HG02884 (cell line): ENCODE results near the gene AKAP13.

Experiments used
- ATAC-seq: cut with Tn5 transposase; IDR thresholded peaks from one replicate; pipeline ENCODE4 v1.9.1; 2021; ENCODE audit warnings: mild to moderate bottlenecking, moderate library complexity; ENCODE audit not compliant: unreplicated experiment

Gene AKAP13

DNA sequence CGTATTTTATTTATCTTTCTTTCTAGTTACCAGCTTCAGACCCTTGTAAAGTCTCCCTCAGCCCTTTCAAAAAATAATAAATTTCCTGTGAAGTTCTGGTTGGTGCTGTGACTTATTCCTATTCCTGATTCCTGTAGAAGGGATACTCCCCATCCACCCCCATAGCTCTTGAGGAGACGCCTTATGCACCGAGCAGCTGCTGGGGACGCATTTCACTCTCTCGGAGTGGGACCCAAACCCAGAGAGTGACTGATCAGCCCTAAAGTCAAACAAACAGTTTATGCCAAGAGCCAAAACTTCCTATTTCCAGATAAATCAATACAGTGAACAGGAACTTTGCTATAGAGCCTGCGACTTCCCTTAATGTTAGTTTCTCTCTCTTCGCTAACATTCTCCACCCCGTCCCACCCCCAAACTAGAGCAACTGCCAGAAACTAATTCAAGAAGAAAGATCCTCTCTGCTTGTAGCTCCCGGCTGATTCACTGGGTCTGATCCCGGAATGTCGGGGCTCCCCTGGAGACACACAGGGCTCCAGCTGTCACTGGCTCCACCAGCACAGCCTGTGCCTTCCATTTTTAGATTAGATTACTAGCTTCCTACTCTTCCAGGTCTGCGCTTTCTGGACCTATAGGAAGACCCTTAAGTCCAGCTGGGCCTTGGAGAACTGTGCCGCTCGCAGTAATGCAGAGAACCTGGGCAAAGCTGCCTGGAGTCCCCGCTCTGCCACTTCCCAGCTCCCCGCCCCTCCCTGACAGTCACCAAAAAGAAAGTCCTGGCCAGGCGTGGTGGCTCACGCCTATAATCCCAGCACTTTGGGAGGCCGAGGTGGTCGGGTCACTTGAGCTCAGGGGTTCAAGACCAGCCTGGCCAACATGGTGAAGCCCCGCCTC, 369.1 kb downstream of the AKAP13 start:
- no peak for ATAC-seq

GRCh38 chr15:85750319-85751290, 370.2 kb downstream of the AKAP13 start:
- no peak for ATAC-seq

DNA sequence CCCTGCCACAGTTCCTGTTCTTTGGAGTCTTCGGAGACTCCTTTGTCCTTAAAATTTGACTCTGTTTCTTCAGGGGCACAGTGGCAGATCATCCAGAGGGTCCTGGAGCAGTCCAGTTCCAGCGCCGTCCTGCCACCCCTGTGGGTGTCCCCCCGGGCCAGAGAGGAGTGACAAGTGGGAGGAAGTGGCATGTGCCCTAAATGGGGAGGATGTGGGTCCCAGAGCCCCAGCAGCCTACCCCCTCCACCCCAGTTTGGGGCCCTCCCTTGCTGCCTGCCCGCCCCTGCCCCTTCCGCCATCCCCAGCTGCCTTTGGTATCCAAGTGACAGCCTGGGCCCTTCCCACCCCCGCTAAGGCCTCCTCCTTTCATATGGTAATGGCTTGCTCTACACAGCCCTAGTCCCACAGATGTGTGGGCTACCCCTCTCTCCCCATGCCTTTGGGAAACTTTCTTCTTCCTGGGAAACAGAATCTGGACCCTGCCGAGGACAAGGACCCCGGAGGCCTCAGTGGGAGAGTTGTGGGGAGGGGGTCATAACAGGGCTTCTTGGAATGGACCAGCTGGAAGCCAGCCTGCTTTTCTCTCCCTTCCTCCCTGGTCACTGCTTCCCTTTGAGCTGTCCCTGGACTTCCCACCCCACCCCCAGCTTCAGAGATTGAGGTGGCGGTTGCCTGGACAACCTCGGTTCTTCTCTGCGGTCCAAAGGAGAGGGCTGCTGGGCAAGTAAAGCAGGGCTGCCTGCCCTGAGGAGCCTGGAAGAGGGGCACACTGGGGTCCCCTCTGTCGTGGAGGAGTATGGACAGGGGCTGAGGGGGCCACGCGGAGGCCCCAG, 371.1 kb downstream of the AKAP13 start:
- no peak for ATAC-seq

DNA sequence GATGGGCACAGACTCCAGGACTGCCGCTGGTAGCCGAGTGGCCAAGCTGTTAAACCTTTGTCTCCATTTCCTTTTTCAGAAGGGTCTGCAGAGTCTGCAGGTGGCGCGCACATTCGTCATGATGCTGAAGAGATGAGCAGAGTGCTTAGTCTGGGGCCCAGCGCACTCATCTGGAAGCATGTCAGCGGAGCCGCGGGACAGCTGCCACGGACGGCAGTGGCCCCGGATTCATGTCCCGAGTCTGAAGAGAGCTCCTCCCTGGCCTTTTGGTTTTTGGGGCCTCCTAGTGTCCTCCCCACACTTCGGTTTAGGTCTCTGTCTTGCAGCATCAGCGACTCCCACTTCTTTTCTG, 371.7 kb downstream of the AKAP13 start:
- no peak for ATAC-seq

DNA sequence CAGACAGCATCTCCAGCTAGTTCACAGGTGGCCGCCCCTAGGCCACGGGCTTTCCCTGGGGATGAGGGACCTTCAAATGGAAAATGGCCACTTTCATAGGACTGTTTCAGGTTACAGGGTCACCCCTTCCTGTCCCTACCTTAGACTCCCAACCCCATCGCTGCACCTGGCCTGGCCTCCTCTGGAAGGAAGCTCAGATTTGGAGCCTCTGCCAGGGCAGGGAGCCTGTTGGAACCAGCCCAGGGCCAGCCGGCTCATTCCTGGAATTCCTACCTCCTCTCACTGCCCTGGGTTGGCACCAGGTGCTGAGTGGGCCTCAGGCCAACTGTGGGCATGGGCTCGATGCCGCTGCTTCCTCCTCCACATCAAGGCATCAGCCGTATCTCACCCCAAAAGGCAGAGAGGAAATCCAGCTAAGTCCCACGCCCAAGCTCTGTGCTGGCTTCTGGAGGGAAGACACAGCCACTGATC, 372.1 kb downstream of the AKAP13 start:
- no peak for ATAC-seq

- ATAC-seq = no peak
Measured at GRCh38 chr15:85753261-85753660, 372.9 kb downstream of the AKAP13 start.

GRCh38 chr15:85753791-85754452, 373.5 kb downstream of the AKAP13 start:
- ATAC-seq = no peak

DNA sequence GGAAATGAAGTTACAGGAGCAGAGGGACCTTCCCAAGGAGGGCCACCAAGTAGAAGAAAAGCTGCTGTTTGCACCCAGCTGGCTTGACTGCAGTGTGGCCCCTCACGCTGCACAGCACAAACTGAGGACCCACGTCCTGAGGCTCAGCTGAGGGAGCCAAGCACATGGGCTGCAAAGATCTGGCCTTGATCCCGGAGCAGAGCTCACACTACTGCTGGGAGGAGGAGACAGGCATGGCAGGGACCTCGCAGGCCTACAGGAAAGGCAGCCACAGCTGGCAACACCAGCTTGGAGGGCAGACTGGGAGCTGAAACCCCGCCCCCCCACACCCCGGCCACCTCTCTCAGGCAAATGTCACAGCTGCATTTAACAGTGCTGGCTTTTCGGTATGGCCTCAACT, 374.6 kb downstream of the AKAP13 start:
- ATAC-seq = no peak

DNA sequence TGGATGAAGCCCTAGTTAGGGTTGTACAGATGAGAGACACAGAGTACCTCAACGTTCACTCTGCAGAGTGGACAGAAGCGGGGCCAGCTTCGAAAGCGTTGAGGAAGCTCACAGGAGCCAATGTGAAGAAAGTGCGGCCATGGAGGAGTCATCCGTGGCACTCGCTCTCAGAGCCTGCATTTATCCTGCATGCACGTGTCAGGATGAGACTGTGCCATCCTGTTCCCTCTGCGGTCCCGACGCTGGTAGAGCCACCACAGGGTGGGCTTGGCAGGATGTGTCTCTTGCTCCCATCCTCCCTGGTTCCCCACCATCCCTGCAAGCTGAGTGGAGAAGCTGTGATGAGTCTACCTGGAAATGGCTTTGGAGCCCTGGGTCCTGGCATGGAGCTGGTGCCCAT, 375.1 kb downstream of the AKAP13 start:
- ATAC-seq = no peak

DNA sequence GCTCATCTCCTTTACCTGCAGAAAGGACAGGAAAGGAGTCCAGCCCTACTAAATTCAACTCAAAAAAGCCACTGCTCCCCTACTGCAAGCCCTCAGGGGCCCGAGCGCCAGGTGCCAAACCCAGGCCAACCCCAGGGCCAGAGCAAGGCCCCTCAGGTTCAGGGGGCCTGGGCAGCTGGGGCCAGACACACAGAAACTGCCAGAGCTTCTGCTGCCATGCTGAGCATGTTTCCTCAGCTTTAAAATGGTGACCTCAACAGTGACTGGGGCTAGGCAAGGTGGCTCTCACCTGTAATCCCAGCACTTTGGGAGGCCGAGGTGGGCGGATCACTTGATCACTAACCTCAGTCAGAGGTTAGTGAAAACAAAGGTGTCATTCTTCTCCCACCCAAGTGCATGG, 375.5 kb downstream of the AKAP13 start:
- no peak for ATAC-seq

DNA sequence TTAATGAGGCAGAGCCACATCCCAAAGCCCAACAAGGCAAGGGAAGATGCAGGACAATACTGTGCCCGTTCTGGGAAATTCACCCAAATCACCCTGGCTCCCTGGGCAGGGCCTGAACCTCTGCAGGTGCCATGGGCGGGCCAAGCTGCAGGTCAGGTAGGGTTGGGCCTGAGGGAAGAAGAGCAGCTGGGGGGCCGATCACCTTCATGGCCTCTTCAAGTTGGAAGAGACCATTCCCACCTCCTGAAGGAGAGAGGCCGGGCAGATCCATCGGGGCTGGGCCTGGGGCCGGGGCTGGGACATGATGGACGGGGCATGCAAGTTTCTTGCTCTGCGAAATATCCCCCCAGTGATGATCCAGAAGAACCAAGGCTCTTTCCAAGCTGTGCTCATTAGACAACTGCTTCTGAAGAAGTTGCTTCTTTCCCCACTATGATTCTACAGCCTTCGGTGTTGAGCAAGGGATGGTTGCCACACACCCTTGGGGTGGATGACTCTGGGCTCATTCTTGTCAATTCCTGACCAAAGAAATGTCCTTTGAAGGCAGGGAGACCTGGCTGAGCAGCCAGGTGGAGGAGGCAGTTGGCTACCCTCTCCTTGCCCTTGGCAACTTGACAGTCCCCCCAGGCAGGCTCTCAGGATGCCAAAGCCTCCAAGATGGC, 376.1 kb downstream of the AKAP13 start:
- no peak for ATAC-seq

DNA sequence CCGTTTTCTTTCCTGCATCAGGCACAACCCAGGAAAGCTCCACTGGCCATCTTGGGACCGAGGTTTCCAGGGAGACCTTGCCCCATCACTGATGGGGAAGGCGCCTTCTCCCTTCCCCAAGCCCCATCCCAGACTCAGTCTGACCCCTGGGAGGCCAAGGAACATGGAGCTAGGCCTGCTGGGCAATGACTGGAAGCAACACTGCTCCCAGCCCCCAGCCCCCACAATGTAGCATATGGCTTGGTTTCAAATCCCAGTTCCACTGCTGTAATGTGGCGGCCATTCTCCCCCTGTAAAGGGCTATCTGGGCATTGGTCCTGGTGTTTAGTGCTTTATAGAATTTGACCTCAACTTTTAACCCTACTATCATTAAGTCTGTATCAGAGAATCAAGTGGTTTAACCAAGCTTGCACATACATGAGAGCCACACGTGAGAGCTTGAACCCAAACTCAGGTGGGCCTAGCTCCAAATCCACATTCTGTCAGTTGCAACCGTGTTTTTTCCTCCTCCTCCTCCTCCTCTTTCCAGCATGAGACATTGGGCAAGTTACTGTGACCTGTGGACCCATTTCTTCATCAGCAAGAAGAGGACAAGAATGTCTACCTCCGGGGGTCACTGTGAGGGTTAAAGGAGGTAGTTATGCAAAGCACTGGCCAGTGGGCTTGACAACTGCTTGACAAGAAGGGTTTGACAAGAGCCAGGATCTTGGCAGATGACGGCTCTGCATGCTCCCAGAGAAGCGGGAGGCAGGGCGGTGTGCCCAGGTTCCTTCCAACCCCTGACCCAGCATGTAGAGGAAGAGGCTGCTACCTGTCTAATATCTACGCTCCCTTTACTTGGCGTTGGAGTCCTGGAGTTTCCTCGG, 376.9 kb downstream of the AKAP13 start:
- no peak for ATAC-seq

- ATAC-seq = no peak
Measured at GRCh38 chr15:85757939-85758654, 377.7 kb downstream of the AKAP13 start.

GRCh38 chr15:85758655-85758978, 378.2 kb downstream of the AKAP13 start:
- ATAC-seq = no peak

- no peak for ATAC-seq
Measured at GRCh38 chr15:85759376-85759775, 379.0 kb downstream of the AKAP13 start.

- no peak for ATAC-seq
Measured at GRCh38 chr15:85760049-85760448, 379.6 kb downstream of the AKAP13 start.

DNA sequence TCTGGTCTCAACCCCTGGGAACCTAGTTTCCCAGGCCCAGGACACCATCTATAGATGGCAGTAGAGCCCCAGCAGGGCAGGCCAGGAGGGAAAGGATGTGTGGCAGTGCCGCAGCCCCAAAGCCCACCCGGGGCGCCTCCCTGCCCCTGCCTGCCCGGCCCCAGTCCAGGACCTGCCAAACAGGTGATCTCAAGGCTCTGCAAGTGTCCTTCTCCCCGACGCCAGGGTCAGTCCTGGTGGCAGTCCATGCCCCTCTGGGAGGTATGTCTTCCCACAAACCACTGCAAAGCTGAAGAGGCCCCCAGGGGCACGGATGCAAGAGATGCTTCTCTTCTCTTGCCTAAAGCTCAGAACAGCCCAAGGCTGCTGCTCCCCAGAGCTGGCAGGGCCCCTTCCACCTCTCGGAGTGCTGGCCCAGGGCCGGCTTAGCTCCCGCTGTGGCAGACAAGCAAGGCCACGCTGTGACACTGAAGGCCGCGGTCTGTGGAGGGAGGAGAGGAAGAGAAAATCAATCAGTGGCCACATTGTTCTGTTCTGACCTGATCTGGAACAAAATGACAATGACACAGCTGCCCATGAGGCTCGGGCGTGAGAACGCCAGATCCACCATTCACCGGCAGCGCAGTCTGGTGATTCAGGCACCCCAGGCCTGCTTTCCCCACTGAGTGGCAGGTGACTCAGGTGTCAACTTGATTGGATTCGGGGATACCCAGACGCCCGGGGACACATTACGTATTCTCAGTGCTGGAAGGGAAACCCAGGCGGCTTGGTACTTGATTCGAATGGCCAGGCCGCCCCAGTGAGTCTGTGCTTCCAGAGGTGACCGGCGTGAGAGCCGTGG, 380.3 kb downstream of the AKAP13 start:
- ATAC-seq = no peak
